Measurements from ENCODE around the gene PPM1E.

Gene PPM1E

GRCh38 chr17:58918072-58918471 lies 162.4 kb downstream of the PPM1E start:
- no peaks in the 10 kb centered on the region for H3K9me3 ChIP-seq (ENCODE audit: insufficient read depth, low read depth, low read length)
- H3K4me1 ChIP-seq (ENCODE audit: insufficient read depth, low read length, poor library complexity, severe bottlenecking) = no peaks in the 10 kb centered on the region
- H3K9ac ChIP-seq (ENCODE audit: low read depth, low read length, poor library complexity, severe bottlenecking) = no peak overlapping the region
- no peaks in the 10 kb centered on the region for H3K27me3 ChIP-seq (ENCODE audit: insufficient read depth, low read length, poor library complexity, severe bottlenecking)
- no peak for TF ChIP-seq EZH2phosphoT487 (IDR thresholded peaks at IDR 0.05; ENCODE audit: borderline replicate concordance)
- no peak for TF ChIP-seq CTCF (conservative IDR thresholded peaks at IDR 0.05; ENCODE audit: low read length)
- no peaks in the 10 kb centered on the region for H4K20me1 ChIP-seq (ENCODE audit: insufficient read depth, low read length, poor library complexity, severe bottlenecking)
- H3K36me3 ChIP-seq (ENCODE audit: insufficient read depth, low read length) = no peaks in the 10 kb centered on the region
- H3K79me2 ChIP-seq (ENCODE audit: insufficient read depth, low read length) = no peaks in the 10 kb centered on the region
- H3F3A ChIP-seq (ENCODE audit: low read depth) = no peaks in the 10 kb centered on the region
- no peaks in the 10 kb centered on the region for H3K9me2 ChIP-seq (replicated peaks; ENCODE audit: low read depth, low read length)
- H3K4me2 ChIP-seq (ENCODE audit: low read depth, low read length, poor library complexity, severe bottlenecking) = no peak overlapping the region
- no peak overlapping the region for H2AFZ ChIP-seq (ENCODE audit: low read length)
- H3K4me3 ChIP-seq (ENCODE audit: low read length, poor library complexity, severe bottlenecking) = no peak overlapping the region

GRCh38 chr17:58918884-58919283 lies 163.2 kb downstream of the PPM1E start:
- no peaks in the 10 kb centered on the region for H3K27me3 ChIP-seq (ENCODE audit: insufficient read depth, low read length, poor library complexity, severe bottlenecking)
- H2AFZ ChIP-seq (ENCODE audit: low read length) = no peak overlapping the region
- H3K79me2 ChIP-seq (ENCODE audit: insufficient read depth, low read length) = no peaks in the 10 kb centered on the region
- H3F3A ChIP-seq (ENCODE audit: low read depth) = no peaks in the 10 kb centered on the region
- H3K9me3 ChIP-seq (ENCODE audit: insufficient read depth, low read depth, low read length) = no peaks in the 10 kb centered on the region
- TF ChIP-seq CTCF (conservative IDR thresholded peaks at IDR 0.05; ENCODE audit: low read length) (no peak), EZH2phosphoT487 (IDR thresholded peaks at IDR 0.05; ENCODE audit: borderline replicate concordance) (no peak)
- no peak overlapping the region for H3K4me2 ChIP-seq (ENCODE audit: low read depth, low read length, poor library complexity, severe bottlenecking)
- H3K36me3 ChIP-seq (ENCODE audit: insufficient read depth, low read length) = no peaks in the 10 kb centered on the region
- no peak overlapping the region for H3K9ac ChIP-seq (ENCODE audit: low read depth, low read length, poor library complexity, severe bottlenecking)
- no peaks in the 10 kb centered on the region for H3K9me2 ChIP-seq (replicated peaks; ENCODE audit: low read depth, low read length)
- H3K4me3 ChIP-seq (ENCODE audit: low read length, poor library complexity, severe bottlenecking) = no peak overlapping the region
- H4K20me1 ChIP-seq (ENCODE audit: insufficient read depth, low read length, poor library complexity, severe bottlenecking) = no peaks in the 10 kb centered on the region
- H3K4me1 ChIP-seq (ENCODE audit: insufficient read depth, low read length, poor library complexity, severe bottlenecking) = no peaks in the 10 kb centered on the region

DNA sequence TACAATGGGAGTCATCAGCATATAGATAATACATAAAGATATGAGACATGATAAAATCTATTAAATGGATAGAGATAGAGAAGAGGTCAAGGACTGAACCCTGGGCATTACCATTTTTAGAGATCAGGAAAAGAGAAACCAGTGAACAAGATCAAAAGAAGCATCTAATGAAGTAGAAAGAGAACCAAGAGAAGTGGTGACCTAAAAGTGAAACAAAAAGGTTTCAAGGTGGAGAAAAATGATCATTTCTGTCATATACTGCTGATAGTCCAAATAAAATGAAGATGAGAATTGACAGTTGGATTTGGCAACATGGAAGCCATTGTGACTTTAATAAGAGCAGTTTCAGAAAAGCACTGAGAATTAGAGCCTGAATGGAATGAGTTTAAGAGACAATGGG lies 165.1 kb downstream of the PPM1E start:
- Histone ChIP-seq H3F3A (ENCODE audit: low read depth) (no peaks in the 10 kb centered on the region), H3K4me2 (ENCODE audit: low read depth, low read length, poor library complexity, severe bottlenecking) (no peak overlapping the region), H3K79me2 (ENCODE audit: insufficient read depth, low read length) (no peaks in the 10 kb centered on the region), H3K9ac (ENCODE audit: low read depth, low read length, poor library complexity, severe bottlenecking) (no peak overlapping the region), H3K9me3 (ENCODE audit: insufficient read depth, low read depth, low read length) (no peaks in the 10 kb centered on the region), H2AFZ (ENCODE audit: low read length) (no peak overlapping the region; the same call in 1 of the 2 replicates), H4K20me1 (ENCODE audit: insufficient read depth, low read length, poor library complexity, severe bottlenecking) (no peaks in the 10 kb centered on the region), H3K9me2 (replicated peaks; ENCODE audit: low read depth, low read length) (no peaks in the 10 kb centered on the region), H3K4me3 (ENCODE audit: low read length, poor library complexity, severe bottlenecking) (no peak overlapping the region), H3K4me1 (ENCODE audit: insufficient read depth, low read length, poor library complexity, severe bottlenecking) (no peaks in the 10 kb centered on the region), H3K36me3 (ENCODE audit: insufficient read depth, low read length) (no peaks in the 10 kb centered on the region), H3K27me3 (ENCODE audit: insufficient read depth, low read length, poor library complexity, severe bottlenecking) (no peaks in the 10 kb centered on the region)
- no peak for TF ChIP-seq EZH2phosphoT487 (IDR thresholded peaks at IDR 0.05; ENCODE audit: borderline replicate concordance)
- no peak for TF ChIP-seq CTCF (conservative IDR thresholded peaks at IDR 0.05; ENCODE audit: low read length)

Measured in Loucy (cell line).